IMR-90 (cell line): Measurements from ENCODE around the gene FHAD1.

Experiments
- CEBPB ChIP-seq: IDR thresholded peaks from 2 replicates; pipeline ENCODE4 v1.6.1; 2012; ENCODE audit warnings: low read depth, low read length, improper control_type of control experiment
- CHD1 ChIP-seq: IDR thresholded peaks from 2 replicates; pipeline ENCODE4 v1.6.1; 2012; ENCODE audit warnings: low read depth, low read length, improper control_type of control experiment
- CTCF ChIP-seq: conservative IDR thresholded peaks from 2 replicates; pipeline ENCODE4 v1.5.1; 2012; ENCODE audit warnings: mild to moderate bottlenecking, low read depth, low read length, improper control_type of control experiment
- FOS ChIP-seq: fragments of 150-350 bp; IDR thresholded peaks from 2 replicates; pipeline ENCODE4 v1.6.1; 2016; ENCODE audit warnings: low read depth, low read length
- MXI1 ChIP-seq: IDR thresholded peaks from 2 replicates; pipeline ENCODE4 v1.6.1; 2012; ENCODE audit warnings: low read depth, mild to moderate bottlenecking, low read length, moderate library complexity, borderline replicate concordance
- POLR2A ChIP-seq: IDR thresholded peaks from 2 replicates; pipeline ENCODE4 v1.6.1; 2012; ENCODE audit warnings: mild to moderate bottlenecking, low read depth, low read length
- RAD21 ChIP-seq: IDR thresholded peaks from 2 replicates; pipeline ENCODE4 v1.6.1; 2012; ENCODE audit warnings: low read length, improper control_type of control experiment
- RCOR1 ChIP-seq: IDR thresholded peaks from 2 replicates; pipeline ENCODE4 v1.6.1; 2012; ENCODE audit warnings: mild to moderate bottlenecking, low read length, improper control_type of control experiment; ENCODE audit not compliant: insufficient replicate concordance
- SMC3 ChIP-seq: fragments of 150-350 bp; IDR thresholded peaks from 2 replicates; pipeline ENCODE4 v1.6.1; 2016; ENCODE audit warnings: low read depth, mild to moderate bottlenecking, antibody characterized with exemption, low read length, moderate library complexity
- TF ChIP-seq, protein P1 (sequence below): fragments of 150-350 bp; IDR thresholded peaks from 2 replicates; pipeline ENCODE4 v1.6.1; 2017; ENCODE audit warnings: mild to moderate bottlenecking, antibody characterized with exemption, low read length, low read depth

GRCh38 chr1:15342408-15342967 is 95.5 kb downstream of the FHAD1 start:
- no peak for TF ChIP-seq CTCF
- no peak for TF ChIP-seq POLR2A
- TF ChIP-seq CEBPB: no peak
- no peak for TF ChIP-seq RCOR1
- TF ChIP-seq CHD1: no peak
- no peak for TF ChIP-seq SMC3
- TF ChIP-seq RAD21: no peak
- TF ChIP-seq FOS: no peak
- TF ChIP-seq, protein P1, sequence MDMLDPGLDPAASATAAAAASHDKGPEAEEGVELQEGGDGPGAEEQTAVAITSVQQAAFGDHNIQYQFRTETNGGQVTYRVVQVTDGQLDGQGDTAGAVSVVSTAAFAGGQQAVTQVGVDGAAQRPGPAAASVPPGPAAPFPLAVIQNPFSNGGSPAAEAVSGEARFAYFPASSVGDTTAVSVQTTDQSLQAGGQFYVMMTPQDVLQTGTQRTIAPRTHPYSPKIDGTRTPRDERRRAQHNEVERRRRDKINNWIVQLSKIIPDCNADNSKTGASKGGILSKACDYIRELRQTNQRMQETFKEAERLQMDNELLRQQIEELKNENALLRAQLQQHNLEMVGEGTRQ: no peak
- no peak for TF ChIP-seq MXI1
